Measurements from ENCODE around the gene IFT20.
A peak's percentile ranks its signal among the peaks of the same experiment; 100 is the strongest.
"Not testable (repeated sequence)": the region's sequence is repeated elsewhere in the genome, so short reads cannot be mapped to it uniquely, and the experiment has no call there.

Gene IFT20

DNA sequence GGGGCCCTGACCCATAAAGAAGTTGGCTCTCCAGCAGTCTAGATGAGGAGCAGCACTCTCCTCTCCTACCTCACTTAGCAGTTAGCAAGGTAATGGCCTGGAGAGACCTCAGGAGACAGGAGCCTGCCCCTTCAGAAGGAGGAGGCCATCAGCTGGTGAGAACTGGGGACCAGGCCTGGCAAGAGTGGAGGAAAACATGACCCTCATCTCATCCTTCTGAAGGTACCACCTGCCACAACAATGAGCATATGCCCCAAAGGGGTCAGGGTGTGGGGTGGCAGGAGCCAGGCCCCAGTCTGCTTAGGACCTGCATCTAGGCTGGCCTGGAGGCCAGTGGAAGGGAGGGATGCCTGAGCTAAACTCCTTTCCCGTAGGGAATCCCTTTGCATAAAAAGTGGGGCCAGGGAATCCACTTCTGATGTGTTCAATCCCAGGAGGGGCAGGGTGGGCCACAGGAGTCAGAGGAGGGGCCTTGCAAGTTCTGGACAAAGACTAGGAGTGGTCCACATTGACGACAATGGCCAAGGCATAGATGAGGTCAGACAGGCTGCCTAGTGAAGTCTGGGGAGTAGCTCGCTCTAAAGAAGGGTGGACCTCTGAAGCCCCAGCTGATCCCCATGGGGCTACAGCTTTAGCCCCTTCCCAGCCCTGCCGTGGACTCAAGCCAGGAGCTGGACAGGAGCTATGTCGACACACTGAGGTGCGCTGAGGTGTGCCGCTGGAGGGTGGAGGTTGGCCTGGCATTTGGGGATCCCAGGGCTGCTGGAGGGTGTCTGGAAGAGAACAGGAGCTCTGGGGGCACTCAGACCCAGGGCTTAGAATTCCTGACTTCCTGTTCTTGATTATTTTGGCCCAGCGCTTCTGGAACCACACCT, 28.7 kb upstream of the IFT20 start:
- DNase-seq = no peak

DNA sequence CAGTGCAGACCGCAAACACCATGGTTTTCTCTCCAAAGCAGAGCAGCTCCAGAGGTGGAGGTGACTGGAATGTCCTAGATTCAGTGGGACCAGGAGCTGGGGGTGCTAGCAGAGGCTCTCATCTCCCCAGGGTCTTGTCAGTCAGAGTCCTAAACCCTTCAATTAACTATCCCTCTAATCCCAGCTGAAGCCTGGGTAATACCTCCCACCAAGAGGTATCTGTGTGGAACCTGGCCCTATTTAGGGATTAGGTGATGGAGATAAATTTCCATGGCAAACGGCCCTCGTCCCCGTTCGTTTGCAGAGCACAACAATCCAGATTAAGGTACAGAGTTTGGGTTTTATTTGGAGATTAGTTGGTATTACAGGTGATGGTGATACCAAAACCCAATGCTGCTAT, 27.9 kb upstream of the IFT20 start:
- no peak for DNase-seq

DNA sequence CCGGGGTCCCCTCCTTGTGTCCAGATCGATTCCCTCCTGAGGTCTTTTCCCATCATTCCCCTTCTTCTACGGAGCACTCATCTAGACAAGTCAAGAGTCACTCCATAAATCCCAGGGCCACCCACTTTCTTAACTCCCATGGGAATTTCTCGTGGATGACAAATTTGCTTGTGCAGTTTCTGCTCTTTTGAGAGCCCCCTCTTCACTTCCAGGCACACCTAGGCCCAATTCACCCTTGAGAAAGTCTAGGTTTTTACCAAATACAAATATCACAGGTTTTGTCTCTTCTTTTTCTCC, 22.6 kb upstream of the IFT20 start:
- peak; percentile 35 for DNase-seq

DNA sequence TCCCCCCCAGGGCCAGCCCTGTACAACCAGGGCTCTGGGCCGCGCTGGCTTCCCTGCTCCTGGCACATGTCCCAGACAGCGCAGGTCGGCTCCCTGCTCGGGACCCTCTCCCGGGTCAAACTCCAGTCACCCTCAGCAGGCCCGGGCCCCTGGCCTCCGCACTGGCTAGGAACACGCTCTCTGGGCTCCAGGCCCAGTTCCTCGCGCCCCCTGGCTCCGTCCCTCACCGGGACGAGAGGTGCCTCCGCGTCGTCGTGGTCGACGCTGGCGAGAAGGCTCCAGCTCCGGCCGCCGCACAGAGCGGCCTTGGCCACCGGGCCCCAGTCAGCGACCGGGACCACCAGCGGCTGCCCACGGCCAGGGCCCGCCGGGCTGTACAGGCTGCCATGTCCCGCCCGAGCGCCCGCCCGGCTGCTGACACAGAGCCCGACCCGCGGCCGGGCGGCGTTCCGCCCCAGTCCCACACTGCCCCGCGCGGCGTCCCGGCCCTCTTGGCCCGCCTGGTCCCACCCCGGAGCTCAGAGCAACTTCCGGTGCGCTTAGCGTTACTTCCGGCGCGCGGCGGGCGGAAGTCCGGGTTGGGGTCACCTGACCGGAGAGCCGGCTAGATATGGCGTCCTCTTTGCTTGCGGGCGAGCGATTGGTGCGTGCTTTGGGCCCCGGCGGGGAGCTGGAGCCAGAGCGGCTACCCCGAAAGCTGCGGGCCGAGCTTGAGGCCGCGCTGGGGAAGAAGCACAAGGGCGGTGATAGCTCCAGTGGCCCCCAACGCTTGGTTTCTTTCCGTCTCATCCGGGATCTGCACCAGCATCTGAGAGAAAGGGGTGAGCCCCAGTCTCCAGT, 22.0 kb upstream of the IFT20 start, which contains the start of gene POLDIP2:
TSS of gene POLDIP2 (minus strand) at position 467 of the 840 bp plus-strand sequence. CDS start at position 388, 79 bp downstream.
- DNase-seq = peak; percentile 95

DNA sequence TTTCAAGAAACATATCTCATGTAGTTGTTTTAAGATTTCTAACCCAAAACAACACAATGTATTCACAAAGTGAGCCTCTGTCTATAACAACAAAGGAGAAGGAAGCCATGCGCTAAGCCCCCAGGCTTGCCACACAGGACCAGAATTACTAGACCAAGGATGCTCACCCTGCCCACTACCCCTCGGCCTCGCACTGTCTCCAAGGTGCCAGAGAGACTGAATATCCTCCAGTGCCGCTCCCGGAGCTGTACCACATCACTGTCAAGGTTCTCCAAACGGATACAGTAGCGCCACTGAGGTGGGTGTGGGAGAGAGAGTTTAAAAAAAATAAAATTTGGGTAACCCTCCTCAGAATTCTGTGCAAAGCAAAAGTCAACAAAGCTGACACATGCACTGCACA, 15.0 kb upstream of the IFT20 start:
- no peak for DNase-seq

DNA sequence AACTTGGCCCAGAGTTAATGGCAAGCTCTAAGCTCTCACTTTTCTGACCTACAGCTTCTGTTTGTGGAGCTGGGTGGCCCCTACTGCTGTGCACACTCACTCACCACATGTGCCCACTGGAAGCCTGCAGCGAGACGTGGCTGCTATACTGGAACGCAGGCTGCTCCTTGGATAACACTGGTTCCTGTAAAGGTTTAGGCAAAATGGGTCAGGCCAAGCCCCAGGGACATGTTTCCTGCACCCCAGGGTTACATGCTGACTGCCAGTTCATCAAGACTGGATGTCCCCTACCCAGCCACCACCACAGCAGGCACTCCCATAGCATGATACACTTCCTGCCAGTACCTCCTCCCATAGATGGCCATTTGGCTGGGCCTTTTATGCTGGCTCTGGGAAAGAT, 13.7 kb upstream of the IFT20 start:
- DNase-seq = no peak

DNA sequence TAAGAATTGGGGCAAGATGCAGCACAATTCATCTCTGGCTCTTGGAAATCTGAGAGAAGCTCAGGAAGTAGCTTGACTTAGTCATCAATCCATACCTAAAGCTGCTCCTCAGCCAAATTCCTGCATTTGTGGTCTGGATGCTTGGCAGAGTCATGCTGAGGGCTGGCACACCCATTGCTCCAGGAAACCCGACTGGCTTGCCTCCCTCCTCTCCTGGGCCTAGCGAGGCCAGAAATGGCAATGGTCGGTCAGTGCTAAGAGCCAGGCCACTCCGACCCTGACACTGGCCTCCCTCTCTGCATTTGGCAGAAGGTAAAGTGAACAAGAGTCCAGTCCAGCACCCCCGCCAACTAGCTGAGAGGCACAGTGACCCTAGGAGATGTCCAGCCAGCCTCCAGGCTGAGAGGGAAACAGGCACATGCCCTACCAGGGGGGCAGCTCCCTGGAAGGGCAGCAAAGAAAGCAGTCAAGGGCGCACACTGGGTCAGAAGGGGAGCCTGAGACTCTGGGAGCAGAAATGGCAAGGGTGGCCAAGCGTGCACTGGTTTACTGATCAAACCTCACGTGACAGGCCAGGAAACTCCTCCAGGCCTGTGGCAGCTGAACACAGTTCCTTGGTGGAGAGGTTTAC, 12.1 kb upstream of the IFT20 start:
- no peak for DNase-seq

DNA sequence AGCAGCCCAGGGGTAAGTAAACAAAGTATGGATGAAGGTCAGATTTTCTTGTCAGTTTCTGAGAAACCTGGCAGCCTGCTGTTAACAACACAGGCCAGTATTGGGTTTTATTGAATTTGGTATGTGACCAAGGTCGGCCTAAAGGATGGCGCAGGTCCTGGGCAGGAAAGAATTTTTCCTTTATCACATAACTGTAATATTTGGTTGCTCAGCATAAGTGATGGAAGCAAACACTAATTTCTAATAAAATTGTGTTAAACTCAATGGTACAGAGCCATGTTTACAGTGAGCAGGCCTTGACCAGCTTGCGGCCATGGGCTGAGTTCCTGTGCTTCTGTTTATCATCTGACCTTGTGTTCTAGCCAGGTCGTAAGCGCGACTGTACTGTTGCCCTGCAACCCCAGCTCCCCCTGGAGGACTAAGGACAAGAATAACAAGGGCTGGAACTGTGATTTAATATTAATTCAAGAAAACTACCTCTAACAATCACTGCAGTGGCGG, 11.5 kb upstream of the IFT20 start:
- DNase-seq = no peak

DNA sequence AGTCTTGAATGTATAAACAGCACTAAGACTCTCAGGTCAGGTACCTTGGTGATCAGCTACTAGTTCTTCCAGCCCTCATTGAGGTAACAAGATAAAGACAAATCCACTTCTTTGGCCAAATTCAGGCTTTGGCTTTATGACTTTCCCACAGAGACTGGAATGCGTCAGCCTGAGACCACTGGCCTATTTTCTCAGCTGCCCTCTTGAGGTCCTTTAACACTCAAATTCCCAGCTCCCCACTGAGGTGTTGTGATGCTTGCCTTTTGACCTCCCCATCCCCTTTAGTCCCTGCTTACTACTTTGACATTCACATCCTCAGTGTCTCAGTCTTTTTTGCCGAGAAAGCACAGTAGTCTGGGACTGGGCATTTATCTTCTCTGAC, 10.9 kb upstream of the IFT20 start:
- no peak for DNase-seq

DNA sequence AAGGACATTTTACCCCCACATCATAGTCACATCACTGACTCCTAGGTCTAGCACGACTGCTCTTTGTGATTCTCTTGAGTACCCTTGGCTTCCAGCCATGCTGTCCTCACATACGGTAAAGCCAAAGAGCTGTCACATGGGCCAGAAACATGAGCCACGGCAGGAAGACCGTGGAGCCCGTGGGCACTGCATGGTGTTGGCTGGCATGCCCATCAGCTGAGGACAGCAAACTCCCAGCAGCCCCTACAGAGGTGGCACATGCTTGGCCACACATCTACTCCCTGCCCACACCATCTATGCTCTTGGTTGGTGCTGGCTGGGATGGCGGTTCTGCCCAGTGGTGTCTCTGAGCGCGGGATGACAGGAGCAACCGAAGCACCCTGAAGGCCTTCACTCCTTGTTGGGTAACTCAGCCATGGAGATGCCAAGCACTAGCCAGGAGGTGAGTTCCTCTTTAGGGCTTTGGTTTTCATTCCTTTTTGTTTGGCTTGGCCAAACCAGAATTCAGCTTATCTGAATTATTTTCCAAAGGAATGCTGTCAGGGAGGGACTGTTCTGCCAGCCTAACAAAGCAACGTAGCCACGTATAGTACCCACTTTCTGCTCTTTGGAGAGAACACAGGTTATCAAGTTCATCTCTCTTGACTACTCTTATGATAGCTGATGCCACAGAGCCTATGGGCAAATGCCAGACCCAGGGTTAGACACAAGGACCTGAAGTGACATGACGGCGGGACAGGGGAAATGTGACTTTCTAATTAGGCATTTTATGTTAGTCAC, 10.3 kb upstream of the IFT20 start:
- no peak for DNase-seq

DNA sequence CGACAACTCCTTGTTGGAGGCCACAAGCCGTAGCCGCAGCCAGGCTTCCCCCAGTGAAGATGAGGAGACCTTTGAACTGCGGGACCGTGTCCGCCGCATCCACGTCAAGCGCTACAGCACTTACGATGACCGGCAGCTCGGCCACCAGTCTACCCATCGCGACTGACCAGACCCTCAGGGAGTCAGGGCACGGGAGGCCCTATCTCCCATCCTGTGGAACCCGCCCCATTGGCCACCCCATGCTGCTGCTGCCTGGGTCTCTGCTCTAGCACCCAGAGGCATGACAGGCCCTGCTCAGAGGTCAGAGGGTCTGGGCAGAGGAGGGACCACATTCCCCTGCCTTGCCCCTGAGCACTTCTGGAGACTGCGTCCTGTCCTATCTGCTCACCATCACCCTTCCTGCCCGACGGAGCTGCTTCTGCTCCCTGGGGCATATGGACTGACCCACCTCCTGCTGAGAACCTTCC, 9.2 kb upstream of the IFT20 start:
- DNase-seq = no peak

DNA sequence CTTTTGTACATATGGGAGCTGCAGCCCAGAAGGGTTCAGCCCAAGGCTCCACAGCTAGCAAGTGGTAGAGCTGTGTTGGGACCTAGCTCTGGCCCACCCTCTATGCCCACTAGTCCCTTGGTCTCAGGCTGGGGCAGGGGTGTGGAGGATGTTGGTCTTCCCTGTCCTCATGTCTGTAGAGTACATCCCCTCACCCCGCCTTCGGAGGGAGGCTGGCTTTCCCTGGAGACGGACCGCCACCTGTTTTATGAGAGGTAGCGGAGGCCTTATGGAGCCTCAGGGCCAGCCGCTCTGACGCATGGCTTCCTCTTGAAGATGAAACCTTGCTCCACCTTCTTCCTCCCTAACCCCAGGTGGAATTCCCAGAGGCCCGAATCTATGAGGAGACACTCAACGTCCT, 8.7 kb upstream of the IFT20 start:
- no peak for DNase-seq

DNA sequence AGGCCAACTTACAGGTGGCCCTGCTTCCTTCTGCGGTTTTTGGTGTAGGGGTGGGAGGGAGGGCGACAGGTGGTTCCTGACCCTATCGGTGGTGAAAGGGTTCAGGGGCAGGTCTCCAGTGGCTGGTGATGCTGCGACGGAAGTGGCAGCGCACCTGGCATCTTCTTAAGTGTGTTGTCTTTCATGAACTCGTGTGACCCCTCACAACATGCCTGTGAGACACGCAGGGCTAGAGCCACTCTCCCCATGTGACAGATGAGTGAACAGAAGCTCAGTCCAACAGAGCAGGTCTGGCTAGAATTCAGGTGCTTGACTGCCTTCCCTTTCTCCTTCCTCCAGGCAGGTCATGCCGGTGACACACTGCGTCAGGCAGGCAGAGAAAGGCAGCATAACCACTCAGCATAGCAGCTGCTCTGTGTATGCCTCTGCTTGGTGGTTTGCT, 8.2 kb upstream of the IFT20 start:
- no peak for DNase-seq

DNA sequence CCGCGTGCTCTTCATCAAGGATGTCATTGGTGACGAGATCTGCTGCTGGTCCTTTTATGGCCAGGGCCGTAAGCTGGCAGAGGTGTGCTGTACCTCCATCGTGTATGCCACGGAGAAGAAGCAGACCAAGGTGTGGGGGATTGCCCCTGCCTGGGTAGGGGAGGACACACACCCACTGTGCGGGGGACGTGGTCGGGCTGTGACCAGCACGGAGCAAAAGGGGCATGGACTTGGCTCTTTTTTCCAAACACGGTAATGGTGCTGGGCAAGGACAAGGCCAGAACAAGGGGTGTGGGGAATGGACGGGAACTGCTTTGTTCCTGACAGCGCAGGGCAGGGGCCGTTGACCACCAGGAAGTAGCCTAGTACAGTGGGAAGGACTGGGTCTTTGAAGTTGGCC, 7.0 kb upstream of the IFT20 start:
- DNase-seq = no peak

DNA sequence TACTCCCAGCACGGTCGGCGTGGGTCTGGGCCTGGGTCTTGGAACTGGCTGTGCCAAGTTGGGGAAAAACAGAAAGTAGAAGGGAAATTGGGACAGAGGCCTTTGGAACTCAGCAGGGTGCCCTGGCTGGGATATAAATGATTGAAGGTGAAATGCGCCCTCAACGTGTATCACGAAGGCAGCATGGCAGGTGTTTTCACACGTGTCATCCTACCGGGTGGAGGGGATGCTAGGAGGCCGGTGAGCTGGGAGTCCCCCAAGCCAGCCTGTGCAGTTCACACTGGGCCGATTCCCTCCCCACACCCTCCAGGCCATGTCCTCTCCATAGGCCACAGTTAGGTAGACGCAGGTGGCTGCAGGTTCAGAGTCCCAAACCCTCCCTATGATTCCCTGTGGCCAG, 6.2 kb upstream of the IFT20 start:
- DNase-seq = no peak

DNA sequence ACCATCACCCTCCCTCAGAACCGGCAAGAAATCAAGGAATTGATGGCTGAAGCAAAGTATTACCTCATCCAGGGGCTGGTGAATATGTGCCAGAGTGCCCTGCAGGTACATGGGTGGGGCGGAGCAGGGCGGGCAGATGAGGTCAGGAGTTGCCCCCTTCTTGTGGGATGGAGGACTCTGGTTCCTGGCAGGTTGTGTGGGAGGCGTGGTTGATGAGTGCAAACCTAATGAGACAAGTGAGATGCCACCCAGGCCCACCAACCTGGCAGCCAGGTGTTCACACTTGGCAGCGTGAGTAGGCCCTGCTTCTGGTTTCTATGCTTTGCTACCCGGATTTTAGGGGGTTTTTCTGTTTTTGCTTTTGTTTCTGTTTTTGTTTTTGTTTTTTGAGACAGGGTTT, 5.1 kb upstream of the IFT20 start:
- no peak for DNase-seq

DNA sequence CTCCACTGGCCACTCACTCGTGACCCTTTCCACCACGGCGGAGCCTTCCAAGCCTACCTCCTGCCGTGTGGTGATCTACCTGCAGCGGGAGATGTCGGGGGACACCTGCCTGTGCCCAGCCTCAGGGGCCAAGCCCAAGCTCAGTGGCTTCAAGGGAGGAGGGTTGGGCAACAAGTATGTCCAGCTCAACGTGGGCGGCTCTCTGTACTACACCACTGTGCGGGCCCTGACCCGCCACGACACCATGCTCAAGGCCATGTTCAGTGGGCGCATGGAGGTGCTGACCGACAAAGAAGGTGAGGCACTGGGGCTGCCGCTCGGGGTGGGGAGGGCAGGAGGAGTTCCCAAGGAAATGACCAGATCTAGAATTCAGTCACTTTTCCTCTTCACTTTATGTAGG, 4.2 kb upstream of the IFT20 start:
- no peak for DNase-seq

DNA sequence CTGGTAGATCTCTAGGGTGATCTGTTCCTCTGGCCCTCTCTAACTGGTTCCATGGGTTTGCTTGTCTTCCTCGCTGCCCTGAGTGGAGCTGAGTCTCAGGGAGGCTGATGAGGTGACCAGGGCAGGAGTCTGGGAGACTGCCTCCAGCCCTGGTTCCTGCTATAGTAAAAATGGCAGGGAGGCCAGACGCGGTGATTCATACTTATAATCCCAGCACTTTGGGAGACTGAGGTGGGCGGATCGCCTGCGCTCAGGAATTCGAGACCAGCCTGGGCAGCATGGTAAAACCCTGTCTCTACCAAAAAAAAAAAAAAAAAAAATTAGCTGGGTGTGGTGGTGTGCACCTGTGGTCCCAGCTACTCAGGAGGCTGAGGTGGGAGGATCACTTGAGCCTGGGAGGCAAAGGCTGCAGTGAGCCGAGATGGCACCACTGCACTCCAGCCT, 3.5 kb upstream of the IFT20 start:
- not testable (repeated sequence) for DNase-seq

DNA sequence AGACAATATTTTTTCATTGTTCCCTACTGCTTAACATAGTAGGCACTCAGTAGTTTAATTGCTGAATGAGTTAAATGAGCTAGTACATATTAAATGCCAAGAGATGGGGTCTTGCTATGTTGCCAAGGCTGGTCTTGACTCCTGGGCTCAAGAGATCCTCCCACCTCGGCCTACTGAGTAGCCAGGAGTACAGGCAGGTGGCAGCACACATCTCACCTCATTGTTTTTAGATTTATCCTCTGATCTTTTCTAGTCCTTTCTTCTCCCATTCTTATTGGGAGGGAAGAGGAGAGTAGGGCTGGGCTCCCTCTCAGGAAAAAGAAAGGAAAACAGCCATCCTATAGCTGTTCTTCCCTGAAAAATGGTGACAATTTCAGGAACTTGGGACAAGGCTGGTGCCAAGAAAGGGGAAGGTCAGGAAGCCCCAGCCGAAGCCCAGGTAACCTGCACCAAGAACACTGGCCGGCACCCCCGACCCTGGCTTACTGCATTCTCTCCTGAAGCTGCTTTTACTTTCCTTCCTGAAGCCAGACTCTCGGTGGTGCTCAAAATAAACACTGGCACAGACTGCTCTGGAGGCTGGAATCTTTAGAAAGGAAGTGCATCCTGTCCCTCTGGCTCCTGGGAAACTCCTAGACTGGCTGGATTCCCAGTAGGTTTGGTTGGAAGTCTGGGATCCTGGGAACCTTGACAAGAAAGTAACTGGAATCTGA, 2.9 kb upstream of the IFT20 start:
- DNase-seq = no peak

DNA sequence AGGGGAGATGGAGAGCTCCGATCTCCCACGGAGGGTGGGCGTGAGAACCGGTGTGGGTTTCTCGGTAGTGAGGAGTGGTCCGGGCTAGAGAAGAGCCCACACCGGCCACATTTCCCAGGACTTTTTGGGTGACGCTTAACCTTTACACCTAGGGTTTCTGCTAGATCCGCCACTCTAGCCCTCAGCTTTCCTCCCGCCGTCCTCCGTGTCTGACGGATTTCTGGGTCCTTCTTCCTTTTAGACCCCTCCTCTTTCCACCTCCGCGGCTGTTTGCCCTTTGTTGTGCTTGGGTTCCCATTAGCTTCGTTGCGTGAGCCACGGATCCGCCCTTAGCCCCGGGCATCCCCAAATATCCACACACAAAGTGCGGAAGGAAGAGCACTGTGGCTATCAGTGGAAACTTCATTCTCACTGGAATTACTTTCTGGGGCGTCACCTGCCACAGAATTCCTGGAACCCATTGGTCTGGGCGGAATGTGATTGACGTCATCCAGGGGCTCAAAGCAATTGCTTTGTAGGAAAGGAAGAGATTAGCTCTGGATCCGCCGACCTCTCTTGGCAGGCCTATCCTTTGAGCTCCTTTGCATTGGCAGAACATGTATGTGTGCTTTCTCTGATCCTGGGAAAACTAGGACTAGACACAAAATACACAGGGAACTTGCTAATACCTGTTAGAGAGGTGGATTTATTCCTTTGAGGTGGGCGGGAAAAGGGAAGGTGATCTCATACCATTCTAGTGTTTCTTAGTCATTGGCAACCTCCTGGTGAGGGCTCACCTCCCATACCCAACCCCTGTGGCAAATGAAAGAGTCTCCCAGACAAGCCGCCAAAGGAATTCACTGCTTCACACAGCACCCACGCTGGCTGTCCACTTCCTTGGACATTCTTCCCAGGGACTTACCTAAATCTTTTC, 943 bp upstream of the IFT20 start:
- peak; percentile 37 for DNase-seq
